ENCODE measurements around the gene FGGY. TPM values are rescaled to one million over a fixed set of nuclear protein-coding genes. Genes with fewer than 3 reads are reported as not detected.

The FGGY gene
- total RNA-seq, 1 experiment from 2014 or later, result 14.6 TPM

- no peak overlapping the region for H3K4me3 Mint-ChIP-seq
- TF ChIP-seq CTCF (conservative IDR thresholded peaks at IDR 0.05), result no peak
- H3K9me3 ChIP-seq (ENCODE audit: control insufficient read depth, low read depth, low read length), result no peaks in the 10 kb centered on the region
- no peak overlapping the region for H2BK5ac ChIP-seq (ENCODE audit: insufficient read length, low read length)
- no peak overlapping the region for H2BK120ac ChIP-seq (ENCODE audit: low read depth, low read length, poor library complexity, severe bottlenecking)
- H3K23me2 ChIP-seq (ENCODE audit: insufficient read length, low read depth, low read length, poor library complexity, severe bottlenecking), result no peaks in the 10 kb centered on the region
- H3K36me3 Mint-ChIP-seq (ENCODE audit: insufficient read depth in 1 of 3, low read depth in 3 of 3), result no peaks in the 10 kb centered on the region
- H4K5ac ChIP-seq (ENCODE audit: insufficient read length, low read depth, low read length), result no peak overlapping the region
- no peaks in the 10 kb centered on the region for H3K4me1 ChIP-seq (ENCODE audit: insufficient read depth, low read length)
- H3K9ac ChIP-seq (ENCODE audit: extremely low read depth, insufficient read length, low read length), result no peak overlapping the region
- no peak overlapping the region for H2BK20ac ChIP-seq (ENCODE audit: low read depth, low read length, poor library complexity, severe bottlenecking)
- H3K18ac ChIP-seq (ENCODE audit: insufficient read length, low read depth, low read length), result no peak overlapping the region
- no peak overlapping the region for H3K4ac ChIP-seq (ENCODE audit: low read depth, low read length)
- H2AFZ ChIP-seq (ENCODE audit: low read length), result no peak overlapping the region
- no peak overlapping the region for H2BK15ac ChIP-seq (ENCODE audit: low read depth, low read length)
- no peaks in the 10 kb centered on the region for H3K27me3 Mint-ChIP-seq (ENCODE audit: low read depth)
- WGBS (ENCODE audit: extremely low coverage, insufficient read length, low lambda C conversion rate), result no CpG with 5 or more reads among the region's 3 CpGs
- peaks cover 23 to 27% of the 10 kb centered on the region in 2 experiments for H3K4me1 Mint-ChIP-seq
- H3K56ac ChIP-seq (ENCODE audit: insufficient read length, low read depth, low read length), result no peak overlapping the region
- H4K91ac ChIP-seq (ENCODE audit: insufficient read length, low read depth, low read length), result no peak overlapping the region
- no peak for DNase-seq
- H4K20me1 ChIP-seq (ENCODE audit: control insufficient read depth, insufficient read depth, insufficient read length), result no peaks in the 10 kb centered on the region
- H3K79me2 ChIP-seq (ENCODE audit: insufficient read depth, low read length), result no peaks in the 10 kb centered on the region
- H2BK12ac ChIP-seq (ENCODE audit: insufficient read length, low read depth, low read length), result no peak overlapping the region
- no peaks in the 10 kb centered on the region for H3K79me1 ChIP-seq (ENCODE audit: insufficient read depth, low read depth, low read length, poor library complexity, severe bottlenecking)
- H3K27ac Mint-ChIP-seq, result no peak overlapping the region
- no peaks in the 10 kb centered on the region for H3K27me3 ChIP-seq (ENCODE audit: insufficient read depth, low read length)
- H3K27ac ChIP-seq (ENCODE audit: insufficient read length, low read depth, low read length), result no peak overlapping the region
- H3K9me3 Mint-ChIP-seq, result no peaks in the 10 kb centered on the region
- H3T11ph ChIP-seq (ENCODE audit: low read length), result no peak overlapping the region
- no peak overlapping the region for H3K14ac ChIP-seq (ENCODE audit: insufficient read depth, low read length)
- H2AK5ac ChIP-seq (ENCODE audit: insufficient read length, low read length), result no peak overlapping the region
- H3K23ac ChIP-seq (ENCODE audit: insufficient read length, low read depth, low read length), result no peak overlapping the region
- no peak overlapping the region for H4K8ac ChIP-seq (replicated peaks; ENCODE audit: insufficient read length, low read depth, low read length)
- no peak overlapping the region for H3K4me2 ChIP-seq (ENCODE audit: insufficient read depth, insufficient read length, low read length)
These were observed 404.5 kb downstream of the FGGY start for GRCh38 chr1:59701376-59701775.
